K562 (cell line): ENCODE data around the gene WASF2. TPM values are rescaled to one million over a fixed set of nuclear protein-coding genes. Genes with fewer than 3 reads are reported as not detected.

Experiments used
- ATAC-seq: fragments of 200-7000 bp; cut with Tn5 transposase; 3 replicates; pipeline ENCODE4 v1.9.1; 2020; ENCODE audit warnings: moderate library complexity
- BruUV-seq: library from RNA; stranded (reverse); fragments of 400-500 nt; replicated peaks from 2 replicates; lab custom pipeline; 2021; lab: Mats Ljungman, UMichigan
- CTCF ChIA-PET: fragments of 300-600 bp; formaldehyde crosslinking; extraction: SDS; loops from one replicate; lab custom pipeline; 2021; ENCODE audit warnings: low intra/inter-chr PET ratio; lab: Yijun Ruan, JAX
- POLR2A ChIA-PET: fragments of 300-600, 350-650 bp; sonication (Branson Sonifier 250); formaldehyde crosslinking; extraction: SDS; loops from one replicate; lab custom pipeline; 2021; ENCODE audit warnings: antibody characterized with exemption, inconsistent platforms; lab: Yijun Ruan, JAX
- DNase-seq, 4 experiments: peaks; one replicate each; pipeline versions ENCODE4 v3.0.0 to v3.0.0-alpha.2; 2011 to 2018; ENCODE audit warnings: low spot score in 3 of 4, mixed read lengths in 3 of 4; ENCODE audit errors: extremely low read depth in 1 of 4
- FAIRE-seq: peaks from 2 replicates; lab custom pipeline; 2011; peaks lifted over from hg19 to GRCh38; lab: Jason Lieb, UNC
- H2AFZ ChIP-seq: 2 replicates; pipeline ENCODE4 v1.6.0; 2011; ENCODE audit warnings: low read depth, low read length, control low read depth, inconsistent platforms
- H3K27ac ChIP-seq: fragments of 200-600 bp; 3 replicates; pipeline ENCODE4 v1.8.0; 2011; ENCODE audit warnings: low read depth, mild to moderate bottlenecking, control low read depth, inconsistent platforms, low read length, moderate library complexity, mixed read lengths; ENCODE audit errors: extremely low read depth
- H3K27me3 ChIP-seq, 2 experiments: fragments of 300-600 bp in 1 of 2; 2 replicates in 1 of 2; 3 replicates in 1 of 2; pipeline versions ENCODE4 v1.6.0 to v1.8.0; 2011; ENCODE audit warnings: inconsistent platforms in 2 of 2, low read length in 2 of 2, mild to moderate bottlenecking in 1 of 2, mixed read lengths in 1 of 2, moderate library complexity in 1 of 2; ENCODE audit not compliant: control insufficient read depth in 2 of 2, insufficient read depth in 2 of 2
- H3K36me3 ChIP-seq: fragments of 300-600 bp; 3 replicates; pipeline ENCODE4 v1.8.0; 2011; ENCODE audit warnings: mild to moderate bottlenecking, low read length, inconsistent platforms; ENCODE audit not compliant: control insufficient read depth, insufficient read depth
- H3K4me1 ChIP-seq, 2 experiments: fragments of 200-600 bp in 1 of 2; replicated peaks in 1 of 2; 2 replicates in 1 of 2; 3 replicates in 1 of 2; pipeline versions ENCODE4 v1.5.1 to v1.8.0; 2011; ENCODE audit warnings: inconsistent platforms in 2 of 2, low read length in 2 of 2, mild to moderate bottlenecking in 1 of 2, mixed read lengths in 1 of 2, moderate library complexity in 1 of 2; ENCODE audit not compliant: control insufficient read depth in 2 of 2, insufficient read depth in 2 of 2
- H3K4me2 ChIP-seq: 2 replicates; pipeline ENCODE4 v1.6.1; 2011; ENCODE audit warnings: low read length, control low read depth, inconsistent platforms, mixed read lengths; ENCODE audit not compliant: insufficient read depth
- H3K4me3 ChIP-seq: fragments of 200-600 bp; sonication (generic), shearing (Covaris generic); 2 replicates; pipeline ENCODE4 v1.5.1; 2016; ENCODE audit warnings: control low read depth, inconsistent platforms
- H3K79me2 ChIP-seq: fragments of 200-600 bp; 3 replicates; pipeline ENCODE4 v1.8.0; 2011; ENCODE audit warnings: low read length, inconsistent platforms; ENCODE audit not compliant: control insufficient read depth, insufficient read depth
- H3K9ac ChIP-seq, 2 experiments: 2 replicates each; pipeline versions ENCODE4 v1.6.0 to v1.6.1; 2011; ENCODE audit warnings: low read depth in 2 of 2, low read length in 2 of 2, control low read depth in 1 of 2, inconsistent platforms in 1 of 2, mild to moderate bottlenecking in 1 of 2, mixed read lengths in 1 of 2; ENCODE audit not compliant: insufficient read depth in 1 of 2
- H3K9me1 ChIP-seq: one replicate; pipeline ENCODE4 v1.6.0; 2011; ENCODE audit warnings: inconsistent platforms, mild to moderate bottlenecking, low read length, moderate library complexity; ENCODE audit not compliant: control insufficient read depth, insufficient read depth
- H3K9me3 ChIP-seq: replicated peaks from 2 replicates; pipeline ENCODE4 v1.5.1; 2011; ENCODE audit warnings: low read depth, low read length, inconsistent platforms; ENCODE audit not compliant: control insufficient read depth, insufficient read depth
- H4K20me1 ChIP-seq: replicated peaks from 2 replicates; pipeline ENCODE4 v1.6.1; 2011; ENCODE audit warnings: low read length, inconsistent platforms, mixed read lengths; ENCODE audit not compliant: control insufficient read depth, insufficient read depth
- NRF1 ChIP-seq, 2 experiments: fragments of 450-650 bp; IDR thresholded peaks in 1 of 2; conservative IDR thresholded peaks in 1 of 2; 2 replicates each; pipeline ENCODE4 v1.6.1; 2014; ENCODE audit warnings: mild to moderate bottlenecking in 2 of 2
- PTRF ChIP-seq: fragments of 450-650 bp; IDR thresholded peaks from 2 replicates; pipeline ENCODE4 v1.6.1; 2016; ENCODE audit warnings: mild to moderate bottlenecking, missing genetic modification characterization, missing compliant biosample characterization
- ZBTB1 ChIP-seq: sonication (generic); formaldehyde crosslinking; IDR thresholded peaks from 2 replicates; pipeline ENCODE4 v1.8.1; 2023; ENCODE audit warnings: missing genetic modification reagents, low read depth, mild to moderate bottlenecking, borderline replicate concordance
- ZNF699 ChIP-seq: fragments of 250-450 bp; sonication (Bioruptor Pico); IDR thresholded peaks from 2 replicates; pipeline ENCODE4 v1.8.0; 2021; ENCODE audit warnings: mild to moderate bottlenecking, moderate library complexity; ENCODE audit not compliant: insufficient replicate concordance
- WGBS: fragments of 100-300 bp; shearing (Covaris generic); methylation state at CpG from one replicate; pipeline ENCODE4 v1.1.6; 2016; ENCODE audit warnings: low coverage, mixed read lengths; ENCODE audit not compliant: insufficient coverage; ENCODE audit errors: missing lambda C conversion rate; 5-methylcytosine and 5-hydroxymethylcytosine counted together
- in situ Hi-C: fragments of 300-500 bp; cut with MboI; formaldehyde crosslinking; loops from 4 replicates; pipeline ENCODE4 v1.15.0; 2018; ENCODE audit warnings: inconsistent platforms, mixed read lengths
- intact Hi-C: fragments of 100-400 bp; cut with micrococcal nuclease; formaldehyde crosslinking; loops from 2 replicates; pipeline ENCODE4 v1.14.2; 2022
- polyA plus RNA-seq, 8 experiments: library from polyadenylated mRNA; depleted of rRNA in 4 of 8; stranded (reverse) in 5 of 8; unstranded in 3 of 8; fragments of >200 nt; fragmentation: Nextera tagmentation in 2 of 8; fragmentation: Illumina TruSeq in 1 of 8; extraction: Ambion mirVana in 2 of 8; extraction: Trizol in 1 of 8; gene quantifications; 2 replicates each; pipeline versions ENCODE4 v1.2.1 to v1.2.3, GENCODE V29; 2011 to 2014; ENCODE audit warnings: inconsistent platforms in 1 of 8, missing spikeins in 1 of 8
- total RNA-seq, 7 experiments: library from RNA; depleted of rRNA in 6 of 7; stranded (reverse); fragments of >200 nt in 6 of 7; fragmentation: Illumina TruSeq in 2 of 7; extraction: Trizol in 2 of 7; gene quantifications; 2 replicates each; pipeline versions ENCODE4 v1.2.1 to v1.2.3, GENCODE V29; 2011 to 2021; ENCODE audit warnings: low replicate concordance in 1 of 7
- TF ChIP-seq, protein P1 (sequence below): IDR thresholded peaks from 2 replicates; pipeline ENCODE4 v1.6.1; 2012; ENCODE audit warnings: low read depth, low read length, improper control_type of control experiment, borderline replicate concordance
- TF ChIP-seq, protein P2 (sequence below), 2 experiments: fragments of 450-650 bp in 1 of 2; sonication (generic) in 1 of 2; formaldehyde crosslinking in 1 of 2; IDR thresholded peaks in 1 of 2; conservative IDR thresholded peaks in 1 of 2; 2 replicates each; pipeline versions ENCODE4 v1.6.1 to v1.8.1; 2016 to 2023; ENCODE audit warnings: mild to moderate bottlenecking in 2 of 2, moderate library complexity in 2 of 2, inconsistent platforms in 1 of 2, missing genetic modification reagents in 1 of 2

Gene WASF2
- total and polyA plus RNA-seq, 9 of the 15 experiments (the other 6 are each of a cell fraction or from before 2014, with no cell fraction given) = 8.2 to 163 (median 31.2) TPM

DNA sequence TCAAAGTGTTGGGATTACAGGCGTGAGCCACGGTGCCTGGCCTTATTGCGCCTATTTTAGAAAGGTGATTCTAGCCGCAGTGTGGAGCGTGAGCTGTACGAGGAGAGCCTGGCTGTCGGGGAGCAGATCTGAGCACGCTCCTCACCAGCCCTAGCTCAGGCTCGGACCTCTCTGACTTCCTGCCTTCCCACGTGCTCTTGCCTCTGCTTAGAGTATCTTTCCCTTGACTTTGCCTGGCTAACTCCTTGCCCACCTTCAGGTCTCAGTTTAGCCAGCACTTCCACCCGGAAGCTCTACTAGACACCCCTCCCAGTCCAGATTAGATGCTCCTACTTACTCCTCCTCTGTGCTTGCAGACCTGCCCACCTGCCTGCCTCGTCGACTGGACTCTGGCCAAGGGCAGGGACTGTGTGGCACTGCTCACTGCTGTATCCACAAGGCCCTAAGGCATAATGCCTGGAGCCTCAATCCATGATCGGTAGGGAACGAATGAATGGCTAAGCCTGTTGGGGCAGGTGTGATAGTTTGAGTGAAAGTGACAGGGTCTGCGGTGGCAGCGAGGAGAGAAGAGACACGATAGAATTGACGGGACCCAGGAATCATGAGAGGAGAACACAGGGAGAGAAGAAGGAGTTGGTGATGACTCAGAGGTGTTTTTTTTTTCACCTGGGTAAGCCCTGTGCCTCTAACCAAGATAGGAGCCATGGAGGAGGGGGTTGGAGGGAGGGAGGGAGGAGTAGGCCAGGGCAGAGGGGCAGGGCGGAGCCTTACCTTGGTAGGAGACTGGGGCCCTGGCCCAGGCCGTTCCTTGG, 28.1 kb upstream of the WASF2 start (continued):
- TF ChIP-seq, protein P1, sequence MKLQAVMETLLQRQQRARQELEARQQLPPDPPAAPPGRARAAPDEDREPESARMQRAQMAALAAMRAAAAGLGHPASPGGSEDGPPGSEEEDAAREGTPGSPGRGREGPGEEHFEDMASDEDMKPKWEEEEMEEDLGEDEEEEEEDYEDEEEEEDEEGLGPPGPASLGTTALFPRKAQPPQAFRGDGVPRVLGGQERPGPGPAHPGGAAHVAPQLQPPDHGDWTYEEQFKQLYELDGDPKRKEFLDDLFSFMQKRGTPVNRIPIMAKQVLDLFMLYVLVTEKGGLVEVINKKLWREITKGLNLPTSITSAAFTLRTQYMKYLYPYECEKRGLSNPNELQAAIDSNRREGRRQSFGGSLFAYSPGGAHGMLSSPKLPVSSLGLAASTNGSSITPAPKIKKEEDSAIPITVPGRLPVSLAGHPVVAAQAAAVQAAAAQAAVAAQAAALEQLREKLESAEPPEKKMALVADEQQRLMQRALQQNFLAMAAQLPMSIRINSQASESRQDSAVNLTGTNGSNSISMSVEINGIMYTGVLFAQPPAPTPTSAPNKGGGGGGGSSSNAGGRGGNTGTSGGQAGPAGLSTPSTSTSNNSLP = no peak
- TF ChIP-seq NRF1 (conservative IDR thresholded peaks at IDR 0.05 in 1 of 2, IDR thresholded peaks at IDR 0.05 in 1 of 2) = peak in 1 of 2 experiments; percentile 44; a peak in 3 of 4 replicates

GRCh38 chr1:27517301-27517700, 27.3 kb upstream of the WASF2 start:
- FAIRE-seq = no peak
- WGBS = 58% methylated on average over 2 of the region's 2 CpGs
- no peak for TF ChIP-seq ZBTB1 (CRISPR knock-in tag)
- TF ChIP-seq PTRF (tag) = no peak
- TF ChIP-seq, protein P2, sequence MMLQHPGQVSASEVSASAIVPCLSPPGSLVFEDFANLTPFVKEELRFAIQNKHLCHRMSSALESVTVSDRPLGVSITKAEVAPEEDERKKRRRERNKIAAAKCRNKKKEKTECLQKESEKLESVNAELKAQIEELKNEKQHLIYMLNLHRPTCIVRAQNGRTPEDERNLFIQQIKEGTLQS (IDR thresholded peaks at IDR 0.05) = no peak
- TF ChIP-seq, protein P2 (CRISPR knock-in tag; conservative IDR thresholded peaks at IDR 0.05) = no peak
- no peak for TF ChIP-seq ZNF699 (CRISPR knock-in tag)
- TF ChIP-seq, all 486 proteins: peak for 0
- H3K27me3 ChIP-seq = no peaks in the 10 kb centered on the region
- H3K9me3 ChIP-seq = no peaks in the 10 kb centered on the region
- no peaks in the 10 kb centered on the region for H3K79me2 ChIP-seq
- no peak overlapping the region for H3K27ac ChIP-seq
- H3K9me1 ChIP-seq = peaks cover 4% of the 10 kb centered on the region
- no peaks in the 10 kb centered on the region for H3K36me3 ChIP-seq
- peak overlapping the region; percentile 96 for H2AFZ ChIP-seq
- DNase-seq (no peak), ATAC-seq (no peak)
- intact Hi-C loops (no loop called here), in situ Hi-C loops (no loop called here)
- no peaks in the 10 kb centered on the region for H4K20me1 ChIP-seq
- H3K9ac ChIP-seq = peak overlapping the region in 1 of 2 experiments; percentile 2; a peak in 1 of 4 replicates
- no peak overlapping the region for H3K4me3 ChIP-seq
- no peak overlapping the region for H3K4me2 ChIP-seq
- CTCF ChIA-PET = no interaction called here
- H3K4me1 ChIP-seq = peaks cover 34 to 56% of the 10 kb centered on the region in 2 experiments
- POLR2A ChIA-PET = interaction anchor here (0.6 to 1.7 kb wide), 2 partner anchors 18 to 21 kb away, joined by 3 to 4 read pairs; no protein-coding TSS in a partner anchor
- BruUV-seq = no TSS peak
